GM11168 (cell line): Measurements from ENCODE around the gene BAIAP2L2.
"Not testable (repeated sequence)": the region's sequence is repeated elsewhere in the genome, so short reads cannot be mapped to it uniquely, and the experiment has no call there.

ENCODE experiments used
- in situ Hi-C: fragments of 300-500 bp; cut with MboI; formaldehyde crosslinking; loops from one replicate; pipeline ENCODE4 v1.12.0; 2022; ENCODE audit warnings: low sequenced_read_pairs; ENCODE audit not compliant: unreplicated experiment

Gene BAIAP2L2

GRCh38 chr22:38046070-38046748 is 64.3 kb downstream of the BAIAP2L2 start:
- in situ Hi-C loops: no loop called here

GRCh38 chr22:38043151-38044039 is 67.1 kb downstream of the BAIAP2L2 start:
- in situ Hi-C loops: no loop called here

GRCh38 chr22:38042488-38042790 is 68.0 kb downstream of the BAIAP2L2 start:
- in situ Hi-C loops: no loop called here

GRCh38 chr22:38041760-38042487 is 68.6 kb downstream of the BAIAP2L2 start:
- in situ Hi-C loops: no loop called here

DNA sequence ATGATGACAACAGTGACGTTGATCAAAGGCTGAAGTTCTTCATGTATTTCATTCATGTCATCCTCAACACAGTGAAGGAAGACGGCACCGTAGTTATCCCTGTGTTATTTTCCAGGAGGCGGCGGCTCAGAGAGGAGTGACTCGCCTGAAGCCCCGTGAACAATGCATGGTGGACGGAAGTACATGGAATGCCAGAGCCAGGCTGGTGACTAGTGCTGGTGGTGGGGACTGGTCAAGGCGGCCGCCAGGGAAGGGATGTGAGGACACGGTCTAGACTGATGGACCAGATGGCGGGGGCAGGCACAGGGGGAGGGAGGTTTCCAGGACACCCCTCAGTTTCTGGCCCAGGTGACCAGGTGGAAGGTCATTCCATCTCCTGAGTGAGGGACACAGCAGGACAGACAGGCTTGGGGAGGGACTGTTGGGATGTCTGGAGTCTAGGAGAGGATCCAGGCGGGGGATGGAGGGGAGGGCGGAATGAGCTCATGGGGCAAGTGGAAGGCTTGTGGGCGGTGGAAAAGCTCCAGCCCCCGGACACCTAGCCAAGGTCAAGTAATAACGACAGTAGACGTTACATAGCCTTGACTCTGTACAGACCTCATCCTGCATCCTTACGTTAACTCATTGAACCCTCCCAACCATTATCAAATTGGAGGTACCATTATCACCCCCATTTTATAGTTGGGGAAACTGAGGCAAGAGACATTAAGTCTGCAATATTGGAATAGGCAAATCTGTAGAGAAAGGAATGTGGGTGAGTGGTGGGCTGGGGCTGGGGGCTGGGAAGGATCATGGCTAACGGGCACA is 69.3 kb downstream of the BAIAP2L2 start:
- in situ Hi-C loops: no loop called here

- in situ Hi-C loops: no loop called here
These were observed 71.3 kb downstream of the BAIAP2L2 start for GRCh38 chr22:38038890-38039812.

GRCh38 chr22:38038426-38038825 is 72.1 kb downstream of the BAIAP2L2 start:
- in situ Hi-C loops: no loop called here

GRCh38 chr22:38037367-38038150 is 72.9 kb downstream of the BAIAP2L2 start:
- in situ Hi-C loops: not testable (repeated sequence)

DNA sequence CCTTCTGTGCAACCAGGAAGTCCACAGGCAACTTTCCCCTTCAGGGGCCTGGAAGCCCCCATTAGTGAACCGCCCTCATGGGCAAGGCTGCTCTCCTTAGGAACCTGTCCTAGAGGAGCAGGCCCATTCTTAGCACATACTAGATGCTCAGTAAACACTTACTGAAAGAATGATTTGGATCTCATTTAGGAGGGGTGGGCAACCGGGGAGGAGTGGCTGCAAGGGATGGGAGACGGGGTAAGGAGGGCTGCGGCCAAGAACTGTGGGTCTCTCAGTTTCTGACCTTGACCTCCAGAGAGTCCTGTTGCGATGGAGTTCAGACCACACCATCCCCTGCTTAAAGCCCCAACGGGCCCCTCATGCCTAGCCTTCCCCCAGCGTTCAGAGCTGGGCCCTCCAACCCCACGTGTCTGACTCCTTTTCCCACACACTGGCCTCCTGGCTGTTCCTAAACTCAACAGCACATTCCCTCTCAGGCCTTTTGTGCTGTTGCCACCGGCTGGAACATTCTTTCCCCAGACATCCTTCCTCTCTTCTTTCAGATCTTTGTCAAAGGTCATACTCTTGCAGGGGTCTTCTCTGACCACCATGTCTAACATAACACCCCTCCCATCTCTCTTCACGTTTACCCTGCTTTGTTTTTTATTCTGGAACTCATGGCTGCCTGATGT is 74.0 kb downstream of the BAIAP2L2 start:
- in situ Hi-C loops: no loop called here

DNA sequence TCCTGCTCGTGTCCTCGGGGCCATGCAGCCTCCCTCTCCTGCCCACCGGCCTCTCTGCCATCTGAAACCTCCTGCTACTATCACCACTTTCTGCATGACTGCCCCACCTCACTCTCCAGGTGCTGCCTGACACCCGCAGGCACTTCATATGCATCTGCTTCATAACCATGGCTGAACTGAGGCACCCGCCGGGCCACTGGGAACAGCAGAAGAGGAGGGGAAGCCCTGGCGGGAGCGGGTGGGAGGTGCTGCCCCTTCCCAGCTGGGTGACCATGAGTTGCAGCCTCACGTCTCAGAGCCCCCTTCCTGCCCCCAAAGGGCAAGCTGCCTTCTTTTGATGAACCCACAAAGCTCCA is 75.0 kb downstream of the BAIAP2L2 start:
- in situ Hi-C loops: no loop called here
